SK-N-SH (cell line): ENCODE measurements around the gene SH3RF1.

Experiments used
- FOXJ3 ChIP-seq: sonication (generic); formaldehyde crosslinking; IDR thresholded peaks from 2 replicates; pipeline ENCODE4 v1.5.1; 2020; ENCODE audit warnings: mild to moderate bottlenecking, missing genetic modification reagents
- GABPA ChIP-seq: IDR thresholded peaks from 2 replicates; pipeline ENCODE4 v1.4.0; 2012; ENCODE audit warnings: low read depth, mild to moderate bottlenecking
- MXI1 ChIP-seq: IDR thresholded peaks from 2 replicates; pipeline ENCODE4 v1.6.1; 2012; ENCODE audit warnings: mild to moderate bottlenecking, low read depth, low read length, improper control_type of control experiment
- NRF1 ChIP-seq: IDR thresholded peaks from 2 replicates; pipeline ENCODE4 v1.6.1; 2012; ENCODE audit warnings: low read depth, mild to moderate bottlenecking, low read length
- POLR2AphosphoS5 ChIP-seq: IDR thresholded peaks from 2 replicates; pipeline ENCODE4 v1.6.1; 2012; ENCODE audit warnings: low read depth, low read length
- RAD21 ChIP-seq: IDR thresholded peaks from 2 replicates; pipeline ENCODE4 v1.6.1; 2012; ENCODE audit warnings: mild to moderate bottlenecking, low read length
- RCOR1 ChIP-seq: fragments of 150-350 bp; IDR thresholded peaks from 2 replicates; pipeline ENCODE4 v1.6.1; 2017; ENCODE audit warnings: antibody characterized with exemption, low read length
- SMC3 ChIP-seq: IDR thresholded peaks from 2 replicates; pipeline ENCODE4 v1.6.1; 2012; ENCODE audit warnings: low read depth, low read length, improper control_type of control experiment
- YY1 ChIP-seq: IDR thresholded peaks from 2 replicates; pipeline ENCODE4 v1.4.0; 2012; ENCODE audit warnings: low read depth, mild to moderate bottlenecking
- TF ChIP-seq, protein P1 (sequence below): IDR thresholded peaks from 2 replicates; pipeline ENCODE4 v1.4.0; 2012; ENCODE audit warnings: low read depth, borderline replicate concordance
- TF ChIP-seq, protein P2 (sequence below): fragments of 200-600 bp; sonication (generic); IDR thresholded peaks from 2 replicates; pipeline ENCODE4 v1.6.1; 2017; ENCODE audit warnings: antibody characterized with exemption, mild to moderate bottlenecking, moderate library complexity
- TF ChIP-seq, protein P3 (sequence below): IDR thresholded peaks from 2 replicates; pipeline ENCODE4 v1.4.0; 2012; ENCODE audit warnings: low read depth
- TF ChIP-seq, protein P4 (sequence below): fragments of 150-350 bp; IDR thresholded peaks from 2 replicates; pipeline ENCODE4 v1.6.1; 2016; ENCODE audit warnings: mild to moderate bottlenecking, low read depth, low read length
- TF ChIP-seq, protein P5 (sequence below): IDR thresholded peaks from 2 replicates; pipeline ENCODE4 v1.6.1; 2012; ENCODE audit warnings: mild to moderate bottlenecking, low read depth, low read length, moderate library complexity

DNA sequence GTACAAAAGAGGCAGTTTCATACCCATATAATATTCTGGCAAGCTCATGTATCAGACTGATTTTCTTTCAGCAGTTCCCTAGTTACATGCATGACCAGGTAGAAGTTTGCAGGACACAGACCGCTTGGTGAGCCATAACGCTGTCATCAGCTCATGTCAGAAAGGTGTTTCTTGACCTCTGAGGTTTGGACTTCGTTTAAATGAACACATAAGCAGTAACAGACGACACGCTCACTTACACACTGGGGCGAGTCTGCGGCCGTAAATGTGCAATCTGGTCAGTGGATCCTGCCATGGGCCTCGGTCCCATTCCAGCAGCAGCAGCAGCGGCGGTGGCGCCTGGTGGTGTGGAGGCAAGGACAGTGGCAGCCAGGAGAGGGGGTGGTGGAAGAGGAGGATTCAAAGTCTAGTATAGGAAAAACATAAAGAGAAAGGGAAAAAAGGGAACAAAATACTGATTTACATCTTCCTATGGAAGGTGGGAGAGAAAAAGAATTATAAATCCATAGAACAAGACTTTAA is 148.8 kb downstream of the SH3RF1 start:
- TF ChIP-seq, protein P1, sequence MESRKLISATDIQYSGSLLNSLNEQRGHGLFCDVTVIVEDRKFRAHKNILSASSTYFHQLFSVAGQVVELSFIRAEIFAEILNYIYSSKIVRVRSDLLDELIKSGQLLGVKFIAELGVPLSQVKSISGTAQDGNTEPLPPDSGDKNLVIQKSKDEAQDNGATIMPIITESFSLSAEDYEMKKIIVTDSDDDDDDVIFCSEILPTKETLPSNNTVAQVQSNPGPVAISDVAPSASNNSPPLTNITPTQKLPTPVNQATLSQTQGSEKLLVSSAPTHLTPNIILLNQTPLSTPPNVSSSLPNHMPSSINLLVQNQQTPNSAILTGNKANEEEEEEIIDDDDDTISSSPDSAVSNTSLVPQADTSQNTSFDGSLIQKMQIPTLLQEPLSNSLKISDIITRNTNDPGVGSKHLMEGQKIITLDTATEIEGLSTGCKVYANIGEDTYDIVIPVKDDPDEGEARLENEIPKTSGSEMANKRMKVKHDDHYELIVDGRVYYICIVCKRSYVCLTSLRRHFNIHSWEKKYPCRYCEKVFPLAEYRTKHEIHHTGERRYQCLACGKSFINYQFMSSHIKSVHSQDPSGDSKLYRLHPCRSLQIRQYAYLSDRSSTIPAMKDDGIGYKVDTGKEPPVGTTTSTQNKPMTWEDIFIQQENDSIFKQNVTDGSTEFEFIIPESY, result no peak
- no peak for TF ChIP-seq MXI1
- TF ChIP-seq, protein P2, sequence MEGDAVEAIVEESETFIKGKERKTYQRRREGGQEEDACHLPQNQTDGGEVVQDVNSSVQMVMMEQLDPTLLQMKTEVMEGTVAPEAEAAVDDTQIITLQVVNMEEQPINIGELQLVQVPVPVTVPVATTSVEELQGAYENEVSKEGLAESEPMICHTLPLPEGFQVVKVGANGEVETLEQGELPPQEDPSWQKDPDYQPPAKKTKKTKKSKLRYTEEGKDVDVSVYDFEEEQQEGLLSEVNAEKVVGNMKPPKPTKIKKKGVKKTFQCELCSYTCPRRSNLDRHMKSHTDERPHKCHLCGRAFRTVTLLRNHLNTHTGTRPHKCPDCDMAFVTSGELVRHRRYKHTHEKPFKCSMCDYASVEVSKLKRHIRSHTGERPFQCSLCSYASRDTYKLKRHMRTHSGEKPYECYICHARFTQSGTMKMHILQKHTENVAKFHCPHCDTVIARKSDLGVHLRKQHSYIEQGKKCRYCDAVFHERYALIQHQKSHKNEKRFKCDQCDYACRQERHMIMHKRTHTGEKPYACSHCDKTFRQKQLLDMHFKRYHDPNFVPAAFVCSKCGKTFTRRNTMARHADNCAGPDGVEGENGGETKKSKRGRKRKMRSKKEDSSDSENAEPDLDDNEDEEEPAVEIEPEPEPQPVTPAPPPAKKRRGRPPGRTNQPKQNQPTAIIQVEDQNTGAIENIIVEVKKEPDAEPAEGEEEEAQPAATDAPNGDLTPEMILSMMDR, result no peak
- no peak for TF ChIP-seq GABPA
- no peak for TF ChIP-seq RAD21
- no peak for TF ChIP-seq YY1
- TF ChIP-seq POLR2AphosphoS5, result no peak
- TF ChIP-seq, protein P3, sequence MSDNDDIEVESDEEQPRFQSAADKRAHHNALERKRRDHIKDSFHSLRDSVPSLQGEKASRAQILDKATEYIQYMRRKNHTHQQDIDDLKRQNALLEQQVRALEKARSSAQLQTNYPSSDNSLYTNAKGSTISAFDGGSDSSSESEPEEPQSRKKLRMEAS, result no peak
- TF ChIP-seq FOXJ3, result no peak
- no peak for TF ChIP-seq RCOR1
- TF ChIP-seq, protein P4, sequence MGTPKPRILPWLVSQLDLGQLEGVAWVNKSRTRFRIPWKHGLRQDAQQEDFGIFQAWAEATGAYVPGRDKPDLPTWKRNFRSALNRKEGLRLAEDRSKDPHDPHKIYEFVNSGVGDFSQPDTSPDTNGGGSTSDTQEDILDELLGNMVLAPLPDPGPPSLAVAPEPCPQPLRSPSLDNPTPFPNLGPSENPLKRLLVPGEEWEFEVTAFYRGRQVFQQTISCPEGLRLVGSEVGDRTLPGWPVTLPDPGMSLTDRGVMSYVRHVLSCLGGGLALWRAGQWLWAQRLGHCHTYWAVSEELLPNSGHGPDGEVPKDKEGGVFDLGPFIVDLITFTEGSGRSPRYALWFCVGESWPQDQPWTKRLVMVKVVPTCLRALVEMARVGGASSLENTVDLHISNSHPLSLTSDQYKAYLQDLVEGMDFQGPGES, result no peak
- no peak for TF ChIP-seq NRF1
- TF ChIP-seq SMC3, result no peak
- TF ChIP-seq, protein P5, sequence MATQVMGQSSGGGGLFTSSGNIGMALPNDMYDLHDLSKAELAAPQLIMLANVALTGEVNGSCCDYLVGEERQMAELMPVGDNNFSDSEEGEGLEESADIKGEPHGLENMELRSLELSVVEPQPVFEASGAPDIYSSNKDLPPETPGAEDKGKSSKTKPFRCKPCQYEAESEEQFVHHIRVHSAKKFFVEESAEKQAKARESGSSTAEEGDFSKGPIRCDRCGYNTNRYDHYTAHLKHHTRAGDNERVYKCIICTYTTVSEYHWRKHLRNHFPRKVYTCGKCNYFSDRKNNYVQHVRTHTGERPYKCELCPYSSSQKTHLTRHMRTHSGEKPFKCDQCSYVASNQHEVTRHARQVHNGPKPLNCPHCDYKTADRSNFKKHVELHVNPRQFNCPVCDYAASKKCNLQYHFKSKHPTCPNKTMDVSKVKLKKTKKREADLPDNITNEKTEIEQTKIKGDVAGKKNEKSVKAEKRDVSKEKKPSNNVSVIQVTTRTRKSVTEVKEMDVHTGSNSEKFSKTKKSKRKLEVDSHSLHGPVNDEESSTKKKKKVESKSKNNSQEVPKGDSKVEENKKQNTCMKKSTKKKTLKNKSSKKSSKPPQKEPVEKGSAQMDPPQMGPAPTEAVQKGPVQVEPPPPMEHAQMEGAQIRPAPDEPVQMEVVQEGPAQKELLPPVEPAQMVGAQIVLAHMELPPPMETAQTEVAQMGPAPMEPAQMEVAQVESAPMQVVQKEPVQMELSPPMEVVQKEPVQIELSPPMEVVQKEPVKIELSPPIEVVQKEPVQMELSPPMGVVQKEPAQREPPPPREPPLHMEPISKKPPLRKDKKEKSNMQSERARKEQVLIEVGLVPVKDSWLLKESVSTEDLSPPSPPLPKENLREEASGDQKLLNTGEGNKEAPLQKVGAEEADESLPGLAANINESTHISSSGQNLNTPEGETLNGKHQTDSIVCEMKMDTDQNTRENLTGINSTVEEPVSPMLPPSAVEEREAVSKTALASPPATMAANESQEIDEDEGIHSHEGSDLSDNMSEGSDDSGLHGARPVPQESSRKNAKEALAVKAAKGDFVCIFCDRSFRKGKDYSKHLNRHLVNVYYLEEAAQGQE, result no peak
